GM21786 (cell line): ENCODE data around the gene PYGB.
"Not testable (repeated sequence)": the region's sequence is repeated elsewhere in the genome, so short reads cannot be mapped to it uniquely, and the experiment has no call there.

Source experiments
- ATAC-seq: cut with Tn5 transposase; IDR thresholded peaks from one replicate; pipeline ENCODE4 v1.9.1; 2021; ENCODE audit not compliant: unreplicated experiment

The PYGB gene

GRCh38 chr20:25325997-25326396 lies 78.1 kb downstream of the PYGB start:
- no peak for ATAC-seq

GRCh38 chr20:25327521-25328235 lies 79.8 kb downstream of the PYGB start:
- no peak for ATAC-seq

GRCh38 chr20:25328954-25329498 lies 81.1 kb downstream of the PYGB start:
- ATAC-seq = no peak

GRCh38 chr20:25334972-25335371 lies 87.1 kb downstream of the PYGB start:
- not testable (repeated sequence) for ATAC-seq

GRCh38 chr20:25336561-25337422 lies 88.9 kb downstream of the PYGB start:
- ATAC-seq = no peak

- ATAC-seq = no peak
These were observed 90.5 kb downstream of the PYGB start for GRCh38 chr20:25338112-25339023.

GRCh38 chr20:25339608-25340007 lies 91.7 kb downstream of the PYGB start:
- ATAC-seq = no peak

GRCh38 chr20:25340380-25340779 lies 92.5 kb downstream of the PYGB start:
- no peak for ATAC-seq

GRCh38 chr20:25341716-25342680 lies 94.1 kb downstream of the PYGB start:
- no peak for ATAC-seq

- no peak for ATAC-seq
These were observed 96.7 kb downstream of the PYGB start for GRCh38 chr20:25344634-25345033.

- no peak for ATAC-seq
These were observed 97.8 kb downstream of the PYGB start for GRCh38 chr20:25345721-25346120.

- ATAC-seq = no peak
These were observed 98.5 kb downstream of the PYGB start for GRCh38 chr20:25346349-25346748.
